Activated CD8-positive, alpha-beta memory T cell treated with anti-CD3 and anti-CD28 coated beads, Interleukin-2, amount 50 U/mL, for 48 hours (primary cell): ENCODE measurements around the gene ANO7.
A peak's percentile ranks its signal among the peaks of the same experiment; 100 is the strongest.

Experiments used
- DNase-seq: peaks from one replicate; pipeline ENCODE4 v3.0.0-alpha.2; 2020

Gene ANO7

DNA sequence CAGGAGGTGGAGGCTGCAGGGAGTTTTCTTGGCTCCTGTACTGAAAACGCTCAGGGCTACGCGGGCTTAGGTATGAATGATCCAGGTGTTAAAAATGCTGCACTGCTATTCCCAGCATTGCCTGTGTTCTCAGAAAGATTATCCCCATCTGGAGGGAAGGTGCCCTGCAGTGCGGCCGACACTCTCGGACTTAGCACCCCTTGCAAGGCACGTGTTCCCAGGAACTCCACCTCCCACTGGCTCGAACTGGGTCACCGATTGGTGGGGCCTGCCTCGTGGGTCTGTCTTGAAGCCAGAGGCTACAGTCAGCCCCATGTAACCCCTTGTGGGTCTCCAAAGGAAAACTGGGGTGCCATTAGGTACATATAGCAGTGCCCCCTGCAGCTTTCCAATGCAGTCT is 25.7 kb downstream of the ANO7 start:
- no peak for DNase-seq

DNA sequence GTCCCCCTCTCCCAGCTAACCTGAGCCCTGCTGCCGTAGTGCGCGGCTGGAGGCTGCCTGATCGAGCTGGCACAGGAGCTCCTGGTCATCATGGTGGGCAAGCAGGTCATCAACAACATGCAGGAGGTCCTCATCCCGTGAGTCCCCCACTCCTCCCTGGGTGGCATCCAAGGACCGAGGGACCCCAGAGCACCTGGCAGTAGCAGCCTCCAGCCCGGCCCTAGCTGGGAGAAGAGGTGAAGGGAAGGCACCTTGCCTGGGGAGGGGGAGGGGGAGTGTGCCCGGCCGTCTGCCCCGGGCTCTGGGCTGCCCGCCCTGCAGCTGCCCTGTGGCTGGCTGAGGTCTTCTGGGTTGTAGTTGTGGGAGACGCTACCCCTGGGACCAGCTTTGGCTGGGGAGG is 26.3 kb downstream of the ANO7 start:
- DNase-seq, result no peak

DNA sequence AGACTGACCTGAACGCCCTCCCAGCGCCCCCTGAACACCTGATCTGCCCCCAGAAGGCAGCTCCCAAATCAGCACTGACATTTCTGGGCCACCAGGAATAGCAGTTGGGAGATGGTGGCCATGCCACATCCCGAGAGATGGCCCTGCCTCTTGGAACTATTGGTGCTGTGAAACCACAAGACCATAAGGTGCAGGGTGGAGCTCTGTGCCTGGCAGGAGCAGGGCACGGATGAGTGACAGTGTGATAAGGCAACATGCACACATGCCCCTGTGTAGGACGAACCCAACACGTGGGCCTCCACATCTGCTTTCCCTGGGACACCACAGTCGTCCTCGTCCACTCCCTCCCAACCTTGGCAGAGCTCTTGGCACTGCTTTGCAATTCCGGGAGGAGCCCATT is 26.9 kb downstream of the ANO7 start:
- no peak for DNase-seq

- DNase-seq, result no peak
Measured at GRCh38 chr2:241216211-241216761, 27.8 kb downstream of the ANO7 start.

DNA sequence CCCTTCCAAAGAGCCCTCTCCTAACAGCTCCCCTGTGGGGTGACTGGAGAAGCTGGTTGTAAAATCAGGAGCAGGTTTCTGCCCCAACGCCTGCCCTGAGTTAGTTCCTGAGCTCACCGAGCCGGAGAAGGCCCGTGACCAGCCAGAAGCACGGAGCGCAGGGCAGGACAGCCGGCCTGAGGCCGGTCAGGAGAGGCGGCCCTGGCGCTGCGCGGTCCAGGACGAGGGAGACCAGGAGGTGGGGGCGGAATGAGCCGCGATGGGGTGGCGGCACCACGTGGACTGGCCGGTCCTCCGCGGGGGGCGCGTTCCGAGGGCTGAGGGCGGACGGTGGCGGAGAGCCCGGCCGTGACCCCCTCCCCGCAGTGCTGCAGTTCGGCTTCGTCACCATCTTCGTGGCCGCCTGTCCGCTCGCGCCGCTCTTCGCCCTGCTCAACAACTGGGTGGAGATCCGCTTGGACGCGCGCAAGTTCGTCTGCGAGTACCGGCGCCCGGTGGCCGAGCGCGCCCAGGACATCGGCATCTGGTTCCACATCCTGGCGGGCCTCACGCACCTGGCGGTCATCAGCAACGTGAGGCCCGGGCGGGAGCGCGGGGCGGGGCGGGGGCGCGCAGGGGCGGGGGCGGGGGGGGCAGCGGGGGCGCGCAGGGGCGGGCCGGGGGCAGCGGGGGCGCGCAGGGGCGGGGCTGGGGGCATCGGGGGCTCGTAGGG is 29.0 kb downstream of the ANO7 start:
- DNase-seq, result peak; percentile 73

- DNase-seq, result peak; percentile 69
Measured at GRCh38 chr2:241218131-241219029, 29.9 kb downstream of the ANO7 start.

GRCh38 chr2:241219030-241219382 is 30.5 kb downstream of the ANO7 start:
- DNase-seq, result no peak

DNA sequence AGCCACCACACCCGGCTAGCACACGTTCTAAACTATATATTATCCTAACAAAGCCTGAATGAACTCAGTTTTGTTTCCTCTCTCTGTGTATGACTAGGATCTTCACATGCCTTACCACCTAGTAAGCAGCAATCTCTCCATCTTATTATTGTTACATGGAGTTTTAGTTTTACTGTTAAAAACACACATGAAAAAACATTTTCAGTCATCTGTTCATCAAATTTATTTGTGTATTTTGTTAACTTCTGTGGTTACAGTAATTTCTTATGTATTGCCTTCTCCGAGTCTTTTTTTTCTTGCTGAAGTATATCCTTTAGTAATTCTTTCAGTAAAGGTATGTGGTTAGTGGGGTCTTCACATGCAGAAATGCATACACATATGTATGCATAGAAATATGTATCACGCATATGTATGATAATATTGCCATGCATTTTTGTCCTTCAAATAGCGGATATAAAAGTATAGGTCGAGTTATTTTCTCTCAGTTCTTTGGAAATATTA is 31.4 kb downstream of the ANO7 start:
- no peak for DNase-seq

- DNase-seq, result no peak
Measured at GRCh38 chr2:241223211-241224017, 34.9 kb downstream of the ANO7 start.

DNA sequence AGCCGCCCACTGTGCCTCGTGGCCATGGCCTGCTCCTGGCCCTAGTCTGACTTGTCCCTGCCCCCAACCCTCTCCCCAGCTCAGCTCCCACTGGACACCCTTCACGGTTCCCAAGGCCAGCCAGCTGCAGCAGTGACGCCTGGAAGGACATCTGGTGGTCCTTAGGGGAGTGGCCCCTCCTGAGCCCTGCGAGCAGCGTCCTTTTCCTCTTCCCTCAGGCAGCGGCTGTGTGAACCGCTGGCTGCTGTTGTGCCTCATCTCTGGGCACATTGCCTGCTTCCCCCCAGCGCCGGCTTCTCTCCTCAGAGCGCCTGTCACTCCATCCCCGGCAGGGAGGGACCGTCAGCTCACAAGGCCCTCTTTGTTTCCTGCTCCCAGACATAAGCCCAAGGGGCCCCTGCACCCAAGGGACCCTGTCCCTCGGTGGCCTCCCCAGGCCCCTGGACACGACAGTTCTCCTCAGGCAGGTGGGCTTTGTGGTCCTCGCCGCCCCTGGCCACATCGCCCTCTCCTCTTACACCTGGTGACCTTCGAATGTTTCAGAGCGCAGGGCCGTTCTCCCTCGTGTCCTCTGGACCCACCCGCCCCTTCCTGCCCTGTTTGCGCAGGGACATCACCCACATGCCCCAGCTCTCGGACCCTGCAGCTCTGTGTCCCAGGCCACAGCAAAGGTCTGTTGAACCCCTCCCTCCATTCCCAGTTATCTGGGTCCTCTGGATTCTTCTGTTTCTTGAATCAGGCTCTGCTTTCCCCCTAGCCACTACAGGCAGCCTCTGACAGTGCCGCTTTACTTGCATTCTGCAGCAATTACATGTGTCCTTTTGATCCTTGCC is 35.8 kb downstream of the ANO7 start:
- no peak for DNase-seq

- DNase-seq, result no peak
Measured at GRCh38 chr2:241224851-241225438, 36.5 kb downstream of the ANO7 start.

- DNase-seq, result no peak
Measured at GRCh38 chr2:241225545-241225944, 37.1 kb downstream of the ANO7 start.

DNA sequence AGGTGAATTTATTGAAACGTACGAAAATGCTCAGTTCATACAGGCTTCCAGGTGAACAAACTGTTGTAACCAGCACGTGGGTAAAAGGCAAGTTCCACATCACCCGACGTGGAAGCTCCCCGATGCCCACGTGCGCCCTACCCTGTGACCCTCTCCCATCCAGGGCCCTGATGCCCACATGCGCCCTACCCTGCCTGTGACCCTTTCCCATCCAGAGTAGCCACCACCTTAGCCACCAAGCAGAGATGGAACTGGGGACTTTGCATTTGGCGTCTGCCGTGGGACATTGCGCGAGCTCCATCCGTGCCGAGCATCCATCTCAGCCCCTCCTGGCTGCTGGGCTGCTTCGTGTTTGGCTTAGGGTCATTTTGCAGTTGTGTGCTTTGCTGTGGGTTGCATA is 37.5 kb downstream of the ANO7 start:
- DNase-seq, result no peak

DNA sequence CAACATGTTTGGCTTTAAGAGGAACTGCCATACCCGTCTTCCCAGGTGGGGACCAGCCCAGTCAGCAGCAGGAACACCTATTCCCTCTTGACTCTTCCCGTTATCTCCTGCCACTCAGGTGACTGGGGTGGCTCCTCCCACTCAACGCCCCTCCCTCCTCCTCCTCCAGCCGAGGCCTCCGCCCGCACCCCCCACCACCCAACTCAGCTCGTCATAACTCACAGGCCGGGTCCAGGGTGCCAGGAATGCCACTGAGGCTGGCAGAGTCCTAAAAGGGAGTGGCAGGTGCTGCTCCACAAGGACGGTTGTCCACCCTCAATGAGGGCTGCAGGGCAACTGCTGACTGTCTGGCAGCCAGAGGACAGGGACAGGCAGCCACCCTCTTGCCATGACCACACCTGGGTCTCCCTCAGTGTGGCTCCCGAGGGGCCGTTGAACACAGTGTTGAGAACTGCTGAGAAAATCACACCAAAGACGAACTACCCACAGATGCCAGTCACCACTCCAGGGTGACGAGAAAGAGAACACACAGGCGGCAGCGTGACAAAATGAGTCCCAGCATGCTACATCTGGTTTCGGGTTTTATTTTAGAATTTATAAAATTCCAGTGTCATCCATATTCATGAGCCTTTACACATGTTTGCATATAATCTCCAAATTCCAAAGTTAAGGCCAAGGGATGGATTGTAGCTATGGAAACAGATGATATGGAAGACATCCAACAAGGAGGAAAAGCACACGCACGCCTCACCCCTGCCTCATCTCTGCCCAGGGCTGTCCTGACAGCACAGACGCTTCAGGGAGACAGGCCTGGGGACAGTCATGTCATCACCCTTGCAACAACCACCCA is 38.5 kb downstream of the ANO7 start:
- DNase-seq, result no peak

DNA sequence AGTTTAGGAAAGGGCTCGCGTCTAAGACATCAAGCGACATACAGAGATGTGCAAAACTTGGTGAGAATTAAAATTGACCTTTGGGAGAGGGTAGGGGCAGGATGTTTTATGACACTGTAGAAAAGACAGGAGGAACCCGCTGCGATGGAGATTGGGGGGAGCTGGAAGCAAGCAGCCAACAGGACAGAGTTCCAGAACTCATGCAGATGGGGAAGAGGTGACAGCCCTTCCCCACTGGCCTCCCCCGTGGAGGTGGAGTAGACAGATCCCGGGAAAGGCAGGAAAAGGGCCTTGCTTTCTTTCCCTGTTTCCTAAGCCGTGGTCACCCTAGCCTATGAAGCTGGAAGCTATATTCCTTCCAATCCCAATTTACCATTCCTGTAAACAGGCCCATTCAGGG is 39.1 kb downstream of the ANO7 start:
- DNase-seq, result no peak

DNA sequence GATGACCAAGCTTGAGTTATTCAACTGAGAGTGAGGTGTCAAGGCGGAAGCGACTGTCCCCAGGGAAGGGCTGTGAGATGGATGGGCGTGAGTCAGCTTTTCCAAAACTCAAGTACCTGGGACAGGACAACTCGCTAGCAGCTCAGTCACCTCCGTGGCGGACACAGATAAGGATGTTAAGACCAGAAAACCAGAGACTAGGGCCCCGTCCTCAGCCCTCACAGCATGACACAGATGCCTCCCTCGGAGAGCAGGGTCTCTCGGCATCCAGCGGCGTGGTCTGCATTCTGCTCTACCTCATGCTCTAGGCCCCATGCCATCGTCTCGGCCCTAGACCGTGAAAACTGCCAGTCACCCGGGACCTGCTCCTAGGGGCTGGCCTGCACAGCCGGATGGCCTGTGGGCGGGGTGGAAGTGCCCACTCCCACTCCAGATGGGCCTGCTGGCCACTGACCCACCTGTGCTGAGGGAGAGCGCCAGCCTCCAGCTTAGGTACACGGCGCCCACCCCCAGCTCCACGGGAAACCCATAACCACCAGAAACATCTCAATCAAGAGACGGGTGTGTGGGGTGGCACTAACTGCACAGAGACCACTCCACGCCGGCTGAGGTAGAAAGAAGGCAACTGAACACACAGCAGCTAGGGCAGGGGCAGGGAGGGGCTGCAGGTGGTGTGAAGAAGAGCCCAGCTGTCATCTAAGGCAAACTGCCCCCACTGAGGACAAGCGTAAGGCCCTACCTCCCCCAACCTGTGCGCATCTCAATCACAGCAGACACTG is 39.8 kb downstream of the ANO7 start:
- no peak for DNase-seq

- no peak for DNase-seq
Measured at GRCh38 chr2:241228860-241229516, 40.5 kb downstream of the ANO7 start.

DNA sequence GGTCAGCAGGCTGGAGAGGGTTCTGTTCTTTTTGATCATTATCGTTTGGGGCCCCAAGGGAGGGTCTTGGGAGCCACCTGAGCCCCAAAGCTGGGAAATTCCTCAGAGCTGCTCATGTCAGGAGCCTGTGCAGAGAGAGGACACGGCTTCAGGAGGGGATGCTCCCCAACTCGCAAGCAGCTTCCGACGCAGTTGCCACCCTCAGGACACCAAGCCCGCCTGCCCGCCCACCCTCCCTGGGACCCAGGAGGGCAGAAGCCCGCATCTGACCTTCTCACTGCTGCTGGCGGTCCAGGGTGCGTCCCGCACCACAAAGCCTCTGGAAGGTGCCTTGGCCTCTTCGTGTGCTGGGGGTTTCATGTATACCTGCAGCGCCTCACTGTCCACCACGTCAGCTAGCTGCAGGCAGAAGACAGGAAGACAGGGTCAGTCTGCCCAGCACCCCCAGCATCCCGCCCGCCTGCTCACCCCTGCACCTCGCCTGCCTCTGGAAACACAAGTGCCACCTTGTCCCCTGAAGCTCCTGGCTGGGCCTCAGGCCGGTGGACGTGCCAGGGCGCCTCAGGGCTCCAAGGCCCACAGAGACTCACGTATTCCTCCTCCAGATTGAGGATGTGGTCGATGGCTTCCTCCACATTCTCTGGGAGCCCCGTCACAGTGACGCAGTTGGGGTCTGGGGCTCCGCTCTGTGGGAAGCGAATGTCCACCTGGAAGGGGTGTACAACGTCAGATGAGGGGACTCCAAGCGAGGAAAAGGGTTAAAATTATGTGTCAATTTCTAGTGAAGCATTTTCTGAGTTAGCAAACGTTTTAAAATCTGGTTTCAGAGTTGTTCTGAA is 41.3 kb downstream of the ANO7 start:
- no peak for DNase-seq
